ENCODE data around the gene KCNAB1.

DNA sequence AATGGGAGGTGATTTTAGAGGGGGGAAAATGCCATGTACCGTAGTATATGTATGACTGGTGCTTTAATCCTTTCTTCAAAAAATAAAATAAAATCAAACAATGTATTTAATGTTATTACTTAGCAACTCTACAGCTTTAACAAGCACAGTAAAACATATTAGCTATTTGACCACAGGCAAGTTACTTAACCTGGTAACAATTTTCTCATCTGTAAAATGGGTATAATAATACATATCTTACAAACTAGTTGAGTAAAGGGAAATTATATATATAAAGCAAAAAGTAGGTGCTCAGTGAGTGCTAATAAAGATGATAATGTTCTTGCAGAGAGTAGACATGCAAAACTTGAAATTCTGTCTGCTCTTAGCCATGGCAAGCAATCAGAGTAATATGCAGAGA, 406.7 kb downstream of the KCNAB1 start:
- TF ChIP-seq, protein P1, sequence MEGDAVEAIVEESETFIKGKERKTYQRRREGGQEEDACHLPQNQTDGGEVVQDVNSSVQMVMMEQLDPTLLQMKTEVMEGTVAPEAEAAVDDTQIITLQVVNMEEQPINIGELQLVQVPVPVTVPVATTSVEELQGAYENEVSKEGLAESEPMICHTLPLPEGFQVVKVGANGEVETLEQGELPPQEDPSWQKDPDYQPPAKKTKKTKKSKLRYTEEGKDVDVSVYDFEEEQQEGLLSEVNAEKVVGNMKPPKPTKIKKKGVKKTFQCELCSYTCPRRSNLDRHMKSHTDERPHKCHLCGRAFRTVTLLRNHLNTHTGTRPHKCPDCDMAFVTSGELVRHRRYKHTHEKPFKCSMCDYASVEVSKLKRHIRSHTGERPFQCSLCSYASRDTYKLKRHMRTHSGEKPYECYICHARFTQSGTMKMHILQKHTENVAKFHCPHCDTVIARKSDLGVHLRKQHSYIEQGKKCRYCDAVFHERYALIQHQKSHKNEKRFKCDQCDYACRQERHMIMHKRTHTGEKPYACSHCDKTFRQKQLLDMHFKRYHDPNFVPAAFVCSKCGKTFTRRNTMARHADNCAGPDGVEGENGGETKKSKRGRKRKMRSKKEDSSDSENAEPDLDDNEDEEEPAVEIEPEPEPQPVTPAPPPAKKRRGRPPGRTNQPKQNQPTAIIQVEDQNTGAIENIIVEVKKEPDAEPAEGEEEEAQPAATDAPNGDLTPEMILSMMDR (IDR thresholded peaks at IDR 0.05), result no peak
- TF ChIP-seq POLR2AphosphoS5 (IDR thresholded peaks at IDR 0.05) (no peak), EP300 (IDR thresholded peaks at IDR 0.05; ENCODE audit: low read depth) (no peak), POLR2A (IDR thresholded peaks at IDR 0.05) (no peak)

All from transverse colon (tissue), 4 donors.